GM18873 (cell line): ENCODE data around the gene ATF5.
A peak's percentile ranks its signal among the peaks of the same experiment; 100 is the strongest.

Experiments used
- ATAC-seq: cut with Tn5 transposase; IDR thresholded peaks from one replicate; pipeline ENCODE4 v1.9.1; 2021; ENCODE audit warnings: mild to moderate bottlenecking, moderate library complexity, moderate number of reproducible peaks; ENCODE audit not compliant: unreplicated experiment, low FRiP score

Gene ATF5

GRCh38 chr19:49894011-49894664 lies 34.9 kb upstream of the ATF5 start:
- ATAC-seq = no peak

- ATAC-seq = peak; percentile 36
Observed at GRCh38 chr19:49894879-49895565, 34.0 kb upstream of the ATF5 start.

GRCh38 chr19:49895566-49896297 lies 33.3 kb upstream of the ATF5 start:
- ATAC-seq = no peak

GRCh38 chr19:49896863-49897621 lies 32.0 kb upstream of the ATF5 start, which contains the start of gene IL4I1:
Gene IL4I1 (minus strand): TSS chr19:49896887. CDS start chr19:49896160, 727 bp downstream.
- peak; percentile 50 for ATAC-seq

GRCh38 chr19:49904136-49904535 lies 24.9 kb upstream of the ATF5 start:
- no peak for ATAC-seq

GRCh38 chr19:49906879-49907564 lies 22.0 kb upstream of the ATF5 start:
- peak; percentile 28 for ATAC-seq

GRCh38 chr19:49907745-49908446 lies 21.1 kb upstream of the ATF5 start:
- peak; percentile 45 for ATAC-seq

- no peak for ATAC-seq
Observed at GRCh38 chr19:49908480-49909420, 20.3 kb upstream of the ATF5 start.

- ATAC-seq = no peak
Observed at GRCh38 chr19:49910179-49910578, 18.8 kb upstream of the ATF5 start.

GRCh38 chr19:49911381-49912145 lies 17.4 kb upstream of the ATF5 start:
- ATAC-seq = no peak

GRCh38 chr19:49912965-49913685 lies 15.9 kb upstream of the ATF5 start:
- no peak for ATAC-seq

GRCh38 chr19:49913720-49914119 lies 15.3 kb upstream of the ATF5 start:
- no peak for ATAC-seq

- no peak for ATAC-seq
Observed at GRCh38 chr19:49915271-49915670, 13.7 kb upstream of the ATF5 start.

- no peak for ATAC-seq
Observed at GRCh38 chr19:49916839-49917733, 11.9 kb upstream of the ATF5 start.

- no peak for ATAC-seq
Observed at GRCh38 chr19:49918089-49918488, 10.9 kb upstream of the ATF5 start.
